ENCODE results near the gene UPK1A. TPM values are rescaled to one million over a fixed set of nuclear protein-coding genes. Genes with fewer than 3 reads are reported as not detected.

Gene UPK1A
- total RNA-seq, 1 experiment from 2014 or later, result not detected

GRCh38 chr19:35644206-35644986, 21.9 kb upstream of the UPK1A start:
- peak; percentile 97 for DNase-seq (ENCODE audit: unreplicated experiment)

GRCh38 chr19:35644987-35645679, 21.2 kb upstream of the UPK1A start:
- Mint-ChIP-seq H3K4me1 (ENCODE audit: insufficient read depth, unreplicated experiment) (peaks cover 13% of the 10 kb centered on the region), H3K27me3 (ENCODE audit: insufficient read depth, unreplicated experiment) (no peaks in the 10 kb centered on the region), H3K27ac (ENCODE audit: low read depth, unreplicated experiment) (peak overlapping the region; percentile 84), H3K9me3 (ENCODE audit: unreplicated experiment) (no peaks in the 10 kb centered on the region), H3K36me3 (ENCODE audit: insufficient read depth, unreplicated experiment) (no peaks in the 10 kb centered on the region), H3K4me3 (ENCODE audit: unreplicated experiment) (peak overlapping the region; percentile 76)
- TF ChIP-seq CTCF (IDR thresholded peaks at IDR 0.05; ENCODE audit: unreplicated experiment), result no peak
- BruUV-seq (replicated peaks), result no TSS peak
- intact Hi-C loops (cut with micrococcal nuclease), result loop anchor here (2.0 kb wide), 1 partner anchor 16 kb away; the partner anchor contains the start of gene RBM42
- peak; percentile 72 for DNase-seq (ENCODE audit: unreplicated experiment)
- ChIA-PET CTCF (interaction anchor here (0.7 to 2.0 kb wide), 3 partner anchors 49 to 134 kb away, joined by 3 to 8 read pairs (median 5); no protein-coding TSS in a partner anchor), POLR2A (interaction anchor here (0.8 to 3.5 kb wide), 6 partner anchors 8 to 95 kb away, joined by 3 to 24 read pairs (median 4); partner anchors contain the start of genes HAUS5 and RBM42)

More at GRCh38 chr19:35644206-35644986, 21.9 kb upstream of the UPK1A start:
- Mint-ChIP-seq H3K27ac (ENCODE audit: low read depth, unreplicated experiment) (peak overlapping the region; percentile 84), H3K9me3 (ENCODE audit: unreplicated experiment) (no peaks in the 10 kb centered on the region), H3K36me3 (ENCODE audit: insufficient read depth, unreplicated experiment) (no peaks in the 10 kb centered on the region), H3K27me3 (ENCODE audit: insufficient read depth, unreplicated experiment) (no peaks in the 10 kb centered on the region), H3K4me1 (ENCODE audit: insufficient read depth, unreplicated experiment) (peaks cover 13% of the 10 kb centered on the region), H3K4me3 (ENCODE audit: unreplicated experiment) (peak overlapping the region; percentile 76)
- CTCF ChIA-PET, result interaction anchor here (0.5 to 2.0 kb wide), 5 partner anchors 50 to 458 kb away, joined by 3 to 8 read pairs (median 3); no protein-coding TSS in a partner anchor
- BruUV-seq (replicated peaks), result no TSS peak
- POLR2A ChIA-PET, result interaction anchor here (0.7 to 3.5 kb wide), 15 partner anchors 8 to 134 kb away, joined by 3 to 24 read pairs (median 4); partner anchors contain the start of genes HAUS5, PSENEN, RBM42 and U2AF1L4
- no peak for TF ChIP-seq CTCF (IDR thresholded peaks at IDR 0.05; ENCODE audit: unreplicated experiment)
- intact Hi-C loops (cut with micrococcal nuclease), result loop anchor here (2.0 kb wide), 1 partner anchor 16 kb away; the partner anchor contains the start of gene RBM42

- ChIA-PET CTCF (interaction anchor here (0.7 kb wide), 1 partner anchor 135 kb away, joined by 3 read pairs; no protein-coding TSS in a partner anchor), POLR2A (no interaction called here)
- no peak for DNase-seq (ENCODE audit: unreplicated experiment)
- no peaks in the 10 kb centered on the region for H3K27me3 Mint-ChIP-seq (ENCODE audit: insufficient read depth, unreplicated experiment)
- intact Hi-C loops (cut with micrococcal nuclease), result loop anchor here (2.0 kb wide), 1 partner anchor 17 kb away; the partner anchor contains the start of gene RBM42
- peaks cover 2% of the 10 kb centered on the region for H3K36me3 Mint-ChIP-seq (ENCODE audit: insufficient read depth, unreplicated experiment)
- BruUV-seq (replicated peaks), result no TSS peak
- no peak overlapping the region for H3K4me3 Mint-ChIP-seq (ENCODE audit: unreplicated experiment)
- H3K4me1 Mint-ChIP-seq (ENCODE audit: insufficient read depth, unreplicated experiment), result peaks cover 13% of the 10 kb centered on the region
- no peak for TF ChIP-seq CTCF (IDR thresholded peaks at IDR 0.05; ENCODE audit: unreplicated experiment)
- H3K27ac Mint-ChIP-seq (ENCODE audit: low read depth, unreplicated experiment), result no peak overlapping the region
- no peaks in the 10 kb centered on the region for H3K9me3 Mint-ChIP-seq (ENCODE audit: unreplicated experiment)
Measured at GRCh38 chr19:35645680-35646511, 20.4 kb upstream of the UPK1A start.
